ES-I3 (cell line): ENCODE data around the gene TBATA.
"Not testable (repeated sequence)": the region's sequence is repeated elsewhere in the genome, so short reads cannot be mapped to it uniquely, and the experiment has no call there.

Experiments used
- H3K36me3 ChIP-seq: 2 replicates; pipeline ENCODE4 v1.6.1; 2013; ENCODE audit warnings: mild to moderate bottlenecking, low read length, control low read depth, moderate library complexity; ENCODE audit not compliant: insufficient read depth
- H3K4me1 ChIP-seq: 2 replicates; pipeline ENCODE4 v1.6.1; 2013; ENCODE audit warnings: mild to moderate bottlenecking, control low read depth, low read length; ENCODE audit not compliant: insufficient read depth
- H3K9ac ChIP-seq: 2 replicates; pipeline ENCODE4 v1.6.1; 2013; ENCODE audit warnings: low read depth, mild to moderate bottlenecking, low read length, moderate library complexity
- H3K9me3 ChIP-seq: 2 replicates; pipeline ENCODE4 v1.6.1; 2013; ENCODE audit warnings: mild to moderate bottlenecking, low read length, moderate library complexity; ENCODE audit not compliant: control insufficient read depth, insufficient read depth

Gene TBATA

GRCh38 chr10:70778267-70778924, 6.8 kb downstream of the TBATA start:
- no peaks in the 10 kb centered on the region for H3K9me3 ChIP-seq
- no peaks in the 10 kb centered on the region for H3K36me3 ChIP-seq
- H3K9ac ChIP-seq: no peak overlapping the region
- no peaks in the 10 kb centered on the region for H3K4me1 ChIP-seq

- H3K4me1 ChIP-seq: no peaks in the 10 kb centered on the region
- H3K9ac ChIP-seq: no peak overlapping the region
- H3K9me3 ChIP-seq: no peaks in the 10 kb centered on the region
- H3K36me3 ChIP-seq: no peaks in the 10 kb centered on the region
These were observed 7.9 kb downstream of the TBATA start for GRCh38 chr10:70777063-70777875.

- Histone ChIP-seq H3K4me1 (no peaks in the 10 kb centered on the region), H3K9me3 (no peaks in the 10 kb centered on the region), H3K9ac (no peak overlapping the region), H3K36me3 (no peaks in the 10 kb centered on the region)
These were observed 8.6 kb downstream of the TBATA start for GRCh38 chr10:70776455-70777005.

GRCh38 chr10:70775679-70776454, 9.3 kb downstream of the TBATA start:
- Histone ChIP-seq H3K9ac (no peak overlapping the region), H3K4me1 (no peaks in the 10 kb centered on the region), H3K36me3 (no peaks in the 10 kb centered on the region), H3K9me3 (no peaks in the 10 kb centered on the region)

GRCh38 chr10:70774810-70775678, 10.1 kb downstream of the TBATA start:
- Histone ChIP-seq H3K9ac (no peak overlapping the region), H3K9me3 (no peaks in the 10 kb centered on the region), H3K4me1 (no peaks in the 10 kb centered on the region), H3K36me3 (no peaks in the 10 kb centered on the region)

GRCh38 chr10:70773965-70774809, 11.0 kb downstream of the TBATA start:
- no peak overlapping the region for H3K9ac ChIP-seq
- H3K36me3 ChIP-seq: no peaks in the 10 kb centered on the region
- H3K9me3 ChIP-seq: no peaks in the 10 kb centered on the region
- H3K4me1 ChIP-seq: no peaks in the 10 kb centered on the region

- Histone ChIP-seq H3K9ac (no peak overlapping the region), H3K9me3 (no peaks in the 10 kb centered on the region), H3K4me1 (no peaks in the 10 kb centered on the region), H3K36me3 (no peaks in the 10 kb centered on the region)
These were observed 11.7 kb downstream of the TBATA start for GRCh38 chr10:70773461-70773860.

GRCh38 chr10:70772627-70773026, 12.6 kb downstream of the TBATA start:
- no peaks in the 10 kb centered on the region for H3K4me1 ChIP-seq
- no peaks in the 10 kb centered on the region for H3K9me3 ChIP-seq
- no peak overlapping the region for H3K9ac ChIP-seq
- H3K36me3 ChIP-seq: no peaks in the 10 kb centered on the region

GRCh38 chr10:70771311-70772194, 13.6 kb downstream of the TBATA start:
- Histone ChIP-seq H3K9me3 (no peaks in the 10 kb centered on the region), H3K9ac (no peak overlapping the region), H3K36me3 (no peaks in the 10 kb centered on the region)

GRCh38 chr10:70770516-70770915, 14.7 kb downstream of the TBATA start:
- not testable (repeated sequence) for H3K9me3 ChIP-seq, H3K4me1 ChIP-seq, H3K9ac ChIP-seq, H3K36me3 ChIP-seq

More at GRCh38 chr10:70771311-70772194, 13.6 kb downstream of the TBATA start:
- H3K4me1 ChIP-seq: no peaks in the 10 kb centered on the region

- Histone ChIP-seq H3K4me1 (no peaks in the 10 kb centered on the region), H3K9me3 (peaks cover 3% of the 10 kb centered on the region; the same call in 1 of the 2 replicates), H3K36me3 (no peaks in the 10 kb centered on the region), H3K9ac (no peak overlapping the region)
These were observed 15.2 kb downstream of the TBATA start for GRCh38 chr10:70770001-70770400.

GRCh38 chr10:70769121-70769520, 16.1 kb downstream of the TBATA start:
- H3K9me3 ChIP-seq: peaks cover 3% of the 10 kb centered on the region; the same call in 1 of the 2 replicates
- no peaks in the 10 kb centered on the region for H3K36me3 ChIP-seq
- H3K4me1 ChIP-seq: no peaks in the 10 kb centered on the region
- no peak overlapping the region for H3K9ac ChIP-seq
